NCI-H1436 (cell line): ENCODE data around the gene MORN1.

ENCODE experiments used
- DNase-seq: peaks from one replicate; lab custom pipeline; 2025; lab: John Stamatoyannopoulos, UW

MORN1 gene

DNA sequence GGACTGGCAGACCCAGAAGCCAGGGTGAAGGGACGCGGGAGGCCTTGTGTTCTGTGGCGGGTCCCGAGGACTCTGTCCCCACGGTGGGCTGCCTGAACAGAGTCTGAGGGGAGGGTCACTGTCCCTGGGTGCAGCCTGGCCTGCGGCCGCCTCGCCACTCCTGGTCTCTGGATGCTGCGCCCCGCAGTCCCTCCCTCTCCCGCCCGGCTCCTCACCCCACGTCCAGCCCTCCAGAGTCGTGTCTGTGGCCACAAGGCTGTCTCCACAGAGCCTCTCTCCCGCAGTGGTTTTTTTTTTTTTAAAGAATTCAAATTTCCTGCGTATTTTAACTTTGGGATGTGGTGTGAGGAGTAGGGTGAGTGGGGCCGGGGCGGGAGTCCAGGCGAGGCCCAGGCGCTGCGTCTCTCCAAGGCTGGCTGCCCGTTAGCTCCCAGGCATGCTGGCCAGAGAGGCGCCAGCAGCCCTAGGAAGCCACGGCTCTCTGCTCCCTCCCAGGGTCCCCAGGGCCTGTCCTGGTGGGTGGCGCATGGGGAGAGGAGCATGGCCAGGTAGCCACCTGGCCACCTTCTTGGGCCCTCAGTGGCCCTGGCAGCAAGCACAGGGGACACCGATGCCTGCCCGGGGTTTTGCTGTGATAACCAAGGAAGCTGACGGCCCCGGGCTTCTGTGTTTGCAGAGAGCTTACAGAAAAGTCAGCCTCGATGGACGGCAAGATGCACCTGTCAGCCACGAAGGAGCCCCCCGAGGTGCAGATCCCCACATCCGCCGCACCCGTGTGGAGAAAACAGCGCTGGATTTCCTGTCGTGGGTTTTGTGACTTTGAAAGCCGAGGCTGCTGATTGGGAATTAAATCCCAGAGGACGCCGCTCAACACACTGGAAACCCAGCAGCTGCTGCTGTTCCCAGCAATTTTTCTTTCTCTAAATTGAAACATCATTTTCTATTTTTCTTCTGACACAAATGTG is 72.8 kb downstream of the MORN1 start:
- DNase-seq = no peak

DNA sequence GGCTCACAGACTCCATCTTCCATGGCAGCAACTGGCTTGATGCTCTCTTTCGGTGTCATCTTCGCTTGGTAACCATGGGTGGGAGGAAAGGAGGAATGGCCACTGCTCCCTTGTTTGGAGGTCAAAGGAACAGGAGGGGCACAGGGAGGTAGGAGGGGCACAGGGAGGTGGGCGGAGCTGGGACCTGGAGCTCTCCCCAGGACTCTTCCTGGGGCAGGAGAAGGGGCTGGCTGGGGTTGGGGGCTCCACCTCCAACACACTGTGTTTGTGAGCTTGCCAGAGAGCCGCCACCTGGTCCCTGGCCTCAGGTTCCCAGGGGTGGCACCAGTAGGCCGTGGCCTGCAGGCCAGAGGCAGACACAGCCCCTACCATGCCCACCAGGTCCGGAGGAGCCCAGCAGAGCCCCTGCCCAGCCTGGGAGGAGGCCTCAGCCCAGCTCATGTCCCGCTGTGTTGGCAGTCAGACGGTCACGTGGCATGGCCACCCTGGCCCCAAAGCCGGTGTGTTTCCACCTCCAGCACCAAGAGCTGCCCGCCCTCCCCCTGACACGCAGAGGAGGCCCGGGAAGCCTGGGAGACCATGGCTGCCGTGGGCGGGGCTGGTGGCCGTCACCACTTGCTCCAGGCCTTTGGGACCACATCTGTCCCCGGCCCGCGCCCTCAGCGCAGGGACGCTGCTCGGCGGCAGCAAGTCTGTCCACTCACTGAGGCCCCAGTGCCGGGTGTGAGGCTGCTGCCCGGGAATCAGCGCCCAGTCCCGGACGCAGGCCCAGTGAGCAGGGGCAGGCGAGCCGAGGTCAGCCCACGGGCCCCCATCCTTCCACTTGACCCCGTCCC is 73.9 kb downstream of the MORN1 start:
- DNase-seq = no peak

DNA sequence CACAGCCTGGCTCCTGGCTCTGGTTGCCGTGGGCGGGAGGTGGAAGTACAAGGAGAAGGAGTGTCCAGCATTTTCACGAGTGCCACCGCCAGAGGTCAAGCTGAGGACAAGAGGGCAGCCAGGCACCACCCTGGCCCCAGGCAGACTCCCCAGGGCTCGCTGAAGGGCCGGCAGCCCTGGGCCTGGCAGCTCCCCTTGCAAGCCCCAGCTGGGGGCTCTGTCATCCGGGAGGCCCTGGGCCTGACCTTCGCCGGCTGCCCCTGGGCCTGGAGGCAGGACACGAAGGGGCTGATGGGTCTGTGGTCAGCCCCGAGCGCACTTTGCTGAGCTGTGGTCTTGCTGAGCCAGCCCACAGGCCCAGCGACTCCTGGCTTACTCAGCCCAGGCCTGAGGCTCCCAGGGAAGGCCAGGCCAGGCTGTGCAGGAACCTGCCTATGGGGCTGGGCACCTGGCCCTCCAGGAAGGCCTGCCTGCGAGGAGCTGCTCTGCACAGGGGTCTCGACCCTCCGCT is 74.8 kb downstream of the MORN1 start:
- DNase-seq = no peak

DNA sequence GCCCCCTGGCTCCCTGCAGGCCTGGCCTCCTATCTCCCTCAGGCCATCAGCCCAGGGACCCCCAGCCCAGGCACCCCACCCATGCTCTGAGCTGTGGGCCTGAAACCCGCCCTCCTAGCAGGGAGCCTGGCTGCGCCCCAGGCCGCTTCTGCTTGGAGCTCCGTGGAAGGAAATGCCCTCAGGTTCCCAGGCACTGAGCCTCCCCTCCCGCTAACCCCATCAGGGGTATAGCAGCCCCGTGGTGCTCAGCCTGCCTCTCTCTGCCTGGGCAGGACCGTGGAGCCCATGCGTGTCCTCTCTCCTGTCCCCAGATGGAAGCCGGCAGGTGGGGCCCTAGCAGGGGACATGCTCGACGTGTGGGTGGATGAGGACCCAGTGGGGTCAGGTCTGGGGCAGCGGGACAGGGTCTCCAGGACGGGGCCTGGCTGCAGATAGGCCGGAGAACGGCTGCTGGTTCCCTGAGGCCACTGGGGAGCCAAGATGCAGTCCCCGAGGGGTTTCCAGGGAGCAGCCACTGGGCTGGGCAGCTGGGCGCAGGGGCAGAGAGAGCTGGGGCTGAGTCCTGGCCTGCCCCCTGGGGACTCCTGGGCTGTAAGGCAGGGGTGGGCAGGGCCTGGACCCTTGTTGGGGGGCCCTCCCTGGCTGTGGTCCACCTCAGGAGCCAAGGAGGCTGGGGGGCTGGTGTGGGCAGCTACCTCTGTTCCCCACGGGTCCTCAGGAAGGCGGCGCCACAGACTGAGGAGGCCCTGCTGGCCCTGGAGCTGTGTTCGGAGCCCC is 75.5 kb downstream of the MORN1 start:
- no peak for DNase-seq

DNA sequence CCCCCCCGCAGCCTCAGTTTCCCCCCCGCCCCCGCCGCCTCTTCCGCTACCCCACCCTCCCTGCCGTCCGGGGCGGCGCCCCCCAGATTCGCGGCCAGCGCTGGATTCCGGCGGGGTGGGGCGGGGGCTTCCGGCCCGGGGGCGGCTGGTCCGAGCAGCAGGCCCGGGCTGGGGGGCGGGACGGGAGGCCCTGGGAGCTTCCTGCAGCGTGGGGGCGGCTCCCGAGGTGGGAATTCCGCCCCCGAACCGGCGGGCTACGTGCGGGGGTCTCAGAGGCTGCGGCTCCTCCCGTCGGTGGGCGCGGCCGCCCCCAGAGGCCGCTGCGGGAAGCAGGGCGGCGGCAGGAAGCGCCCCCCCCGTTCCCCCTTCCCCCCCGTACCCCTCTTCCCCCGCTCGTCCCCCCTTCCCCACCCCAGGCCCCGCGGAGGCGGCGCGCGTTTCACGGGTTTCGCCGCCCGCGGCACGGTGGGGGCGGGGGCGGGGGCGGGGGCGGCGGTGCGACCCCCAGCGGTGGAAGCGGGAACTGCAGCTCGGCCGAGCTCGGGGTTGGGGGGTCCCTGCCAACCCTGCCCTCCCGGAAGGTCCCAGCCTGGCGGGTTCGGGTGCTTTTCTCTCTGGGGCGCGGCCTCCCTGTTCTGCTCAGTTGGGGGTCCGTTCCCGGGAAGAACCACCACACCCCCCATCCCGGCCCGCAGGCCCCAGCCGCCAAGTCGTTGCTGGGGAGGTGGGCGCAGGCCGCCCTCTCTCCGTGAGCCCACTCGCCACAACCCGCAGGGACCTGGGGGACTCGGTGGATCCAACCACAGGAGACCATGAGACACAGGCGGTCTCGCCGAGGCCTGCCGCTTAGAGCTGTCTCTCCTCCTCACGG is 76.3 kb downstream of the MORN1 start:
- no peak for DNase-seq

DNA sequence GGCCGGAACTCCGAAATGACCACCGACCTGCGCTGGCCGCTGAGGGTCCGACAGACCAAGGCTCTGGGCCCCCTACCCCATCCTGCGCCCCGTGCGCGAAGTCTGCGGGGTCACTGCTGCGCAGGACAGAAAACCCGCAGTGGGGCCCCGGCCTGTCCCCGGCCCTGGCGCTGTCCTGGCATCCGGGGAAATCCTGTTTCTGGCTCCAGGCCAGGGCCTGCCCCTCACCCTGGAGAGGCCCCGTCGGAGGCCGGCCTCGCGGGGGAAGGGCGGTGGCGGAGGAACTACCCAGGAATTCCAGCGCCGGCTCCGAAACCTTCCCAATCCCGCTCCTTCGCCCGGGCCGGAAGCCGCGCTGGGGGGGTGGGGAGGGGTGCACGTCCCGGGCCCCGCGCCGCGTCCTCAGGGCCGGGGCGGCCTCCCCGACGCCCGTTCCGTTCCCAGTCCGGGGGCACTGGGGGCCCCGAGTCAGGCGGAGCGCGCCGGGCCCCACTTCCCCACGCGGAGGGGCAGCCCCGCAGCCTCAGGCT is 77.0 kb downstream of the MORN1 start:
- DNase-seq = no peak

DNA sequence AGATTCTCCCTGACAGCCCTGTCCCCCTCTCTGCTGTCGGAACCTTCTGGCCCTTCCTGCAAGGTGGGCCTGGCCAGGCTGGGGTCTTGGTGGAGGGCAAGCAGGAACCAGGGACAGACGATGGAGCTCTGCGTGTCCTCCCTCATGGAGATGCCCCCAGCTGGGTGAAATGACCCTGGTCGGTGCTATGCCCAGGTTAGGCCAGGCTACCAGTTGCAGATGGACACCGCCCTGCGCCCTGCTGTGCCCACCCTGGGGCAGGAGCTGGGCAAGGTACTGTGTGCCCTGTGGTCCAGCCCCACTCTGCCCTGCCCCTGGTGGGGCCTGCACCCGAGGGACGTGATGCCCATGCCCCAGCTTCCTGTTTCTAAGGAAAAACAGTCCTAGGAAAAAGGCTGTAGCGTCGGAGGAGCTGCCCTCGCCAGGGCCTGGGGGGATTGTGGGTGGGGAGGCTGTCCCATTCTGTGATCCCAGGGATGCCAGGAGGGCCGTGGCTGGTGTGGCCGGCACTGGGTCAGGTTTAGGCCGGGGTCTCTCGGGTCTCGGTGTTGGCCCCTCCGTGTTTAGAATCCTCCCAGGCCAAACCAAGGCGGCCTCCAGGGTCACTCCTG is 77.6 kb downstream of the MORN1 start:
- DNase-seq = no peak

DNA sequence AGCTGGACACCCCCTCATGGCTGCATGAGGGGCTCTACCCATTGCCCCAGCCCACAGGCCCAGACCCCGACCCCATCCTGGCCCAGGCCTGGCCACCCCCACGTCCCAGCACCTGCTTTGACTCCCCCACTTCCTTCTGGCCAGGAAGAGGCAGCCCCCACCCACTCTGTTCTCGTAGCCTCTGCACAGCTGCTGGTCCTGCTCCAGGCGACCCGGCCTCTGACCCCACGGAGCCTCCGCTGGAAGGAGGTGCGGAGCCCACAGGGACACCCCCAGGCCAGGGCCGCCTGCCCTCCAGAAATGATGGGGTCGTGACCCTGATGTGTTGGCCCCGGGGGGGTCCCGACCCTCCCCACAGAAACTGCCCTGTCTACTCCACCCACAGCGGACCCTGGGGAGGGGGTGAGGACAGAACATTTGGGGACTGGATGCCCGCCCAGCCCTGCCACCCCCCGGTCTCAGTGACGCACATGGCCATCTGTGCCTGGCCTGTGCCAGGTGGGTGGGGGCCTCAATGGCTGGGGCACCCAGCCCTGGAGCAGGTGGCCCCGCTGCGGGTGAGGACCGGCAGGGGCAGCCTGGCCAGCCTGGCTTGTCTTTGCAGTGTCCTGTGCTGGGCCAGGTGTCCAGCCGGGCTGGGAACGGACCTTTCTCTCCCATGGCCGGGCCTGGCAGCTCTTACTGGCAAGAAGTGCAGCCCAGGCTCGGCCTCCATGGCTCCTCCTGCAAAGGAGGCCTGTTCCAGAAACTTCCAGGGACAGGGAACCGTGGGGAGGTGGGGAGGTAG is 78.6 kb downstream of the MORN1 start:
- no peak for DNase-seq

DNA sequence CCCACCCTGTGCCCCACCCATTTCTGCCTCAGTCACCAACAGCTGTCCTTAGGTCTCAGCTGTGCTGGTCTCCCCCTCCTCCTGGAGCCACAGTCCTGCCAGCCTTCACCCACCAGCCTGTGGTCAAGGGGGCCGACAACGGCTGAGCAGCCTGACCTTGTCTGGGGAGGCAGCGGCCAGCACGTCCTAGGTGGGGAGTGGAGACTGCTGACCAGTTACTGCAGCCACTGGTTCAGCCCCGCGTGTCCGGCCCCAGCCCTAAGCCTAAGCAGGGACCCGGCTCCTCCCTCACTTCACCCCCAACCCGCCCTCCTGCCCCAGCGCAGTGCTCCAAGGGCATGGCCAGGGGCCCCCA is 79.2 kb downstream of the MORN1 start:
- DNase-seq = no peak

DNA sequence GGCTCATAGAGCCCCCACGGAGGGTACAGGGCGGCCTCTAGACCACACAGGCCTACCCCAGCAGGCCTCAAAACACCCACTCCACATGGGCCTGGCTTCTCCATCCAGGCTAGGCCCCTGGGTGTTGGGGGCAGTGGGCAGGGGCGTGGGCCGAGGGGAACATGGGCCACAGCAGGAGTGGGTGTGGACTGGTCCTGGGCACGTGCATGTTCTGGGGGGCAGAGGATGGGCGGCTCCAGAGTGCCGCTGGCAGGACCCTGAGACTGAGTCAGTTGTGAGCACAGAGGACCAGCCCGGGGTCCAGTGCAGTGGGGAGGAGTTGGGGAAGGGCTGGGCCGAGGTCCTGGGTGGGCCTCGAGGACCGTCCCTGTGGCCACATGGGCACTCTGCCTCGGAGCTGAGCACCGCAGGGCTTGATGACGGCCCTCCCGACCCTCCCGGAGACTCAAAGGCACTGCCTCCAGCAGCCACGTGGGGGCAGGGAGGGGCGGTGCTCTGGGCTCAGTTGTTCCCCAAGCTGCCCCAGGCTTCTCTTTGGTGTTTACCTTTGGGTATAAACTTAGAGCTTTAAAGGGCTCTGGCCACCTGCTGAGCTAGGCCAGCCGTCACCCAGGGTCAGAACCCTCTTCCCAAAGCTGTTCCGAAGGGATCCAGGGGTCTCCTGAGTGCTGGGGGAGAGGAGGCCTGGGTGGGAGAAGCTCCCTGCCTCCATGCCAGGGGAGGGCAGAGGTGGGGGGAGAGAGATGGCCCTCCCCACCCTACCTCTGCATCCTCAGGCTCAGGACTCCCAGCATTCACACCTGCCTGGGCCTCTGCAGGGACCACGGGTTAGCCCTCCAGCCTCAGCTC is 79.9 kb downstream of the MORN1 start:
- DNase-seq = peak; percentile 39

DNA sequence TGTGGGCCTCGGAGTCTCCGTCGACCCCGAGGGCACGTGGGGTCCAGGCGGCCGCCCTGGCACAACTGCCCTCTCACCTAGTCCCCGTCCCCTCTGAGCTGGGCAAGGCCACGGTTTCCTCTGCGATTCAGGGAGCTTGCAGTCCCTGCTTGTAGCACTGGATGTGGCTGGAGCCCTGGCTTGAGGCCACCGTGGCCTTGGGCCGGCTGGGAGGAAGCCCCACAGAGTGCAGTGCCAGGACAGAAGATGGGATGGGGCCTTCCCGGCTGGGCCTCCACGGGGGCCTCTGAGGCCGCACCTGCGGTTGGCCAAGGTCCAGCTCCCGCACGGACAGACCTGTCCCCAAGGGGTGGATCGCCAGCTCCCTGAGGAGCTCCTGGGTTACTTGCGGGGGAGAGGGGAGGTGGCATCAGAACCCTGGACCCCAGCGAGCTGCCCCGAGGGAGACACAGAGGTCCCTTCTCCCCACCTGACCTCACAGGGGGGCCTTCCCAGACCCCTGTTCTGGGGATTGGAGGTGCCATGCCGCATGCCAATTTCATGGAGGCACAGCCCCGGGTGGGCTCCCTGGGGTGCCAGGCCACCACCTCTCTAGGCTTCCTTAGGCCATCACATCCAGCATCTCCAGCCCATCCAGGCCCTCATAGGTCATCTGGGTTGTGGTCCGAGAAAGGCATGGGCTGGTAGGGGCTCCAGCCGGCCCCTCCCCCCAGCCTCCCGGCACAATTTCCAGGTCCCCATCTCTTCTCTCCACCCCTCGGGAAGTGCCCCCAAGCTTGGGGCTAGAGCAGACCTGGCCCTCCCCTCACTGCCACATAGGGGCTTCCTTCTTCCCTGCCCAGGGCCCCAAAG is 80.8 kb downstream of the MORN1 start:
- no peak for DNase-seq

DNA sequence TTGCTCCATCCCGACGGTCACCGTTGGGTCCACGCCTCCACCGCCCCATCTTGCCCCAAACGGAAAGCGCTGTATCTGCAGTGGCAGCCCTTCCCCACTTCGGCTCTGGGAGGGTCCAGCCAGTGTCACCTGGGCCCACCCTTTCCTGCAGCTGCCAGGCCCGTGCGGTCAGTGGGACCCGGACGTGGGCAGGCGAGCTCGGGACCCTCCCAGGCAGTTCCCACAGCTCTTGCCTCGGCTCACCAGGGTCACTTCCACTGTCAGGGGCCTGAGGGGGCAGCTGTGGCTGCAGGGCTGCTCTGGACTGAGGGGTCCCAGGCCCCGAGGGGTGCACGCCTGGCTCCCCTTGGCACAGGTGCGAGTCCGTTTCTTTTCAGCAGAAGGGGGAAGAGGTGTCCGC is 82.5 kb downstream of the MORN1 start:
- DNase-seq = no peak

DNA sequence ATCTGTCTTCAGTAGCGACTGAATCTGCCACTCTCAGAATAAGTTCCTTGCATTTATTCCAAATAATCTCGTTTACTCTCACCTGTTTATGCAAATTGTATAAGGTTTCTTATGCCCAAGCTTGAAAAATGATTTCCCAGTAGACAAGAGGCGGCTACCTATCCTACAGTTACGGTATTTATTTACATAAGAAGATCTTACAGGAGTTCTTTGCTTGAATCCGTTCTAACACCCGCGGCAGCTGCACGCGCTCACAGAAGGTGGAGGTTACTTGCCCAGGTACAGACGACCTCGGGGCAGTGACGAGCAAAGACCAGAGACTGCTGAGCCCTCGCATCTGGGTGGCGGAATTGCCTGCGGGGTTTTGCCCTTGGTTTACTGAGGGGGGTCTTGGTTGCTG is 83.4 kb downstream of the MORN1 start:
- DNase-seq = no peak

DNA sequence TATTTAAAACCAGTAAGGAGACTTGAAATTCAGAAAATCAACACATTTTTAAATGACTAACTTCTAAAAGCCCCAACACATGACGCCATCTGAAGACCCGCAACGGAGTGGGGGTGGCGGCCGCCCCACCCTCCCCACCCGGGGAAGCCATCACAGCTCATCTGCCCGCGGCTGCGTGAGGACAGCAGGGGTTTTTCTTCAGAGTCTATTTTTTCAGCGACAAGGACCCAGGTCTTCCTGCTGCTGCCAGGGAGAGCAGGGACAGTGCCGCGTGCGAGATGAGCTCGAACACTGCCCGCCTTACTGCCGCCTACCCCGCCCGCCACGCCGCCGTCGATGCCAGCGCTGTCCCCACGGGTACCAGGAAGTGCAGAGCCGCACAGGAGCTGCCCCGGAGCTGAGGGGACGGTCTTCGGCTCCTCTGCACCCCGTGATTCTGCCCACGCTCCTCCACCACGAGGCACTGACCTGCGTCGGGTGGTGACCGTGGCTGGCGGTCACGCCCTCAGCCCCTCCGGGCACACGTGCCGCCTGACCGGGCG is 84.2 kb downstream of the MORN1 start:
- DNase-seq = no peak

DNA sequence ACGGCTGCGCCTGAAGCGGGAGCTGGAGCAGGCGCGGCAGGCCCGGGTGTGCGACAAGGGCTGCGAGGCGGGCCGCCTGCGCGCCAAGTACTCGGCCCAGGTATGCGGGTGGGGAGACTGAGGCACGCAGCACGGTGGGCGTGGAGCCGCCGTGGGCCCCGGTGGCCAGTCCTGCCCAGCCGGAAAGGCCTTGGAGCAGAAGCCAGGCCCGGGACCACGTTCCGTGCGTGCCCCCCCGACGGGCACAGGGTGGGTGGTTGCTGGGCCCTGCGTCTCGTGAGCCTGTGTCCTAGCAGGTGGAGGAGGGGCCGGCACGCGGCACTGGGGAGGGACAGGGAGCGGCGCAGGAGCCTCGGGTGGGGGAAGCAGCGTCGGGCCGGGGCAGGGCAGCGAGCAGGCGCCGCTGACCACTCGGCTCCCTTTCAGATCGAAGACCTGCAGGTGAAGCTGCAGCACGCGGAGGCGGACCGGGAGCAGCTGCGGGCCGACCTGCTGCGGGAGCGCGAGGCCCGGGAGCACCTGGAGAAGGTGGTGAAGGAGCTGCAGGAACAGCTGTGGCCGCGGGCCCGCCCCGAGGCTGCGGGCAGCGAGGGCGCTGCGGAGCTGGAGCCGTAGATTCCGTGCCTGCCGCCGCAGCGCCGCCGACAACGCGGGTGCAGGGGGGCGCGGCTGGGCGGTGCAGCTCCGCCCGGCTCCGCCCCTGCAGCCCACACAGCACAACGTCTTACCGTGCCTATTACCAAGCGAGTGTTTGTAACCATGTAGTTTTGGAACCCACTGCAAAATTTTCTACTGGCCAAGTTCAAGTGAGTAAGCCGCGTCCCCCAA is 85.0 kb downstream of the MORN1 start:
- DNase-seq = no peak

DNA sequence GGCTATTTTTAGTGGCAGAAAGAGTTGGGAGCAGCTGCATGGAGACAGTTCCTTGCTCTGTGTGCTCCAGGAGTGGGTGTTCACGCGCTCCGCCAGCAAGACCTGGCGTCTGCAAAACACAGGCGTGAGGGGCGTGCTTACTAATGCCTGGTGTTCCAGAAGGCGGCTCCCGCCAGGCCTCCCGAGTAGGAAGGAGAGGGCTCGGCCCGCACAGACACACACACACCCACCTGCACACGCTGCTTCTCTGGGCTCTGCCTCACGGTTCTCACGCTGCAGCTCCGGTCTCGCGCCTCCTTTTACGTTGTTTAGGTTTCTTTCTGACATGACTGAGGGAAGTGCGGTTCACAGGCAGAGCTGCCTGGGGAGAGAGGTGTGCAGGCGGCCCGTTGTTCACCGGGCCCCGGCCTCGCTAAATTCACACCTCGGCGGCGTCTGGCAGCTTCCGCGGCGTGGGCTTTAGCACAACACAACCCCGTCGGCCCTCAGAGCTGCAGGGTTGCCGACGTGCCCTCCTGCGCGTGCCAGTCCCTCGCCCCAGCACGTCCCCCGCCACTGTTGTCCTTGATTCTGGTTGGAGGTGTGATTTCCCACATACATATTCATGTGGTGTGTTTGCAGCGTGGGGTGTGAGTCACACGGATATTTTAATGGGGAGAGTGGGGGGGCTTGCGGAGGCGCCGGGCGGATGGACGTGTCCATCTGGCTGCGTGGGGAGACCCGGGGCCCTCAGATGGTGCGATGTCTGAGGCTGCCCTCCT is 86.3 kb downstream of the MORN1 start:
- no peak for DNase-seq
